Activated CD8-positive, alpha-beta memory T cell treated with anti-CD3 and anti-CD28 coated beads, Interleukin-2, amount 10 ng/mL, durations not matched to agents 7 days and 5 days (primary cell): ENCODE data around the gene ATF7IP2. TPM values are rescaled to one million over a fixed set of nuclear protein-coding genes. Genes with fewer than 3 reads are reported as not detected.
"Not testable (repeated sequence)": the region's sequence is repeated elsewhere in the genome, so short reads cannot be mapped to it uniquely, and the experiment has no call there.

ENCODE experiments used
- ATAC-seq: fragments of 150-1000 bp; cut with Tn5 transposase; one replicate; pipeline ENCODE4 v1.10.0; 2021; ENCODE audit warnings: moderate library complexity
- CTCF ChIA-PET: fragments of 350-600 bp; sonication (Branson Sonifier 250); formaldehyde crosslinking; loops from one replicate; lab custom pipeline; 2021; ENCODE audit warnings: antibody characterized with exemption; lab: Charles Lee
- DNase-seq: peaks from one replicate; pipeline ENCODE4 v3.0.0-alpha.2; 2020
- H3K27ac Mint-ChIP-seq: one replicate; pipeline ENCODE4 v1.8.0; 2021; ENCODE audit warnings: mild to moderate bottlenecking, mixed read lengths
- H3K27me3 Mint-ChIP-seq: one replicate; pipeline ENCODE4 v1.8.0; 2021; ENCODE audit warnings: mixed read lengths
- H3K36me3 Mint-ChIP-seq: one replicate; pipeline ENCODE4 v1.8.0; 2021; ENCODE audit warnings: mild to moderate bottlenecking, mixed read lengths
- H3K4me1 Mint-ChIP-seq: one replicate; pipeline ENCODE4 v1.8.0; 2021; ENCODE audit warnings: mixed read lengths
- H3K4me3 Mint-ChIP-seq: one replicate; pipeline ENCODE4 v1.8.0; 2021; ENCODE audit warnings: mild to moderate bottlenecking, moderate library complexity, mixed read lengths
- H3K9me3 Mint-ChIP-seq: one replicate; pipeline ENCODE4 v1.8.0; 2022; ENCODE audit warnings: low read depth, mixed read lengths
- total RNA-seq, 2 experiments: library from RNA; stranded (reverse); gene quantifications; one replicate each; pipeline ENCODE4 v1.2.3, GENCODE V29; 2021

Gene ATF7IP2
- total RNA-seq, 2 experiments from 2014 or later = 17.7 to 18.7 TPM

GRCh38 chr16:10362077-10362863 lies 23.6 kb upstream of the ATF7IP2 start:
- H3K4me3 Mint-ChIP-seq = no peak overlapping the region
- no peak for ATAC-seq
- H3K27ac Mint-ChIP-seq = no peak overlapping the region
- CTCF ChIA-PET = no interaction called here
- no peaks in the 10 kb centered on the region for H3K9me3 Mint-ChIP-seq
- no peaks in the 10 kb centered on the region for H3K27me3 Mint-ChIP-seq
- peaks cover 2% of the 10 kb centered on the region for H3K36me3 Mint-ChIP-seq
- H3K4me1 Mint-ChIP-seq = peaks cover 6% of the 10 kb centered on the region
- DNase-seq = no peak

- ATAC-seq, H3K27ac Mint-ChIP-seq, CTCF ChIA-PET, H3K4me1 Mint-ChIP-seq, DNase-seq, H3K27me3 Mint-ChIP-seq, H3K4me3 Mint-ChIP-seq, H3K36me3 Mint-ChIP-seq, H3K9me3 Mint-ChIP-seq: not testable (repeated sequence)
These were observed 23.0 kb upstream of the ATF7IP2 start for GRCh38 chr16:10362864-10363197.

- H3K27me3 Mint-ChIP-seq, H3K36me3 Mint-ChIP-seq, H3K4me1 Mint-ChIP-seq, ATAC-seq, CTCF ChIA-PET, H3K4me3 Mint-ChIP-seq, H3K9me3 Mint-ChIP-seq, DNase-seq, H3K27ac Mint-ChIP-seq: not testable (repeated sequence)
These were observed 19.2 kb upstream of the ATF7IP2 start for GRCh38 chr16:10366619-10367018.

GRCh38 chr16:10367616-10368188 lies 18.2 kb upstream of the ATF7IP2 start:
- no peak overlapping the region for H3K27ac Mint-ChIP-seq
- no peaks in the 10 kb centered on the region for H3K9me3 Mint-ChIP-seq
- no peak for ATAC-seq
- H3K27me3 Mint-ChIP-seq = no peaks in the 10 kb centered on the region
- CTCF ChIA-PET = no interaction called here
- no peak overlapping the region for H3K4me3 Mint-ChIP-seq
- no peaks in the 10 kb centered on the region for H3K36me3 Mint-ChIP-seq
- no peak for DNase-seq
- H3K4me1 Mint-ChIP-seq = no peaks in the 10 kb centered on the region

- CTCF ChIA-PET = no interaction called here
- DNase-seq (no peak), ATAC-seq (no peak)
- H3K27me3 Mint-ChIP-seq = no peaks in the 10 kb centered on the region
- no peaks in the 10 kb centered on the region for H3K36me3 Mint-ChIP-seq
- H3K27ac Mint-ChIP-seq = no peak overlapping the region
- H3K4me3 Mint-ChIP-seq = no peak overlapping the region
- no peaks in the 10 kb centered on the region for H3K9me3 Mint-ChIP-seq
- H3K4me1 Mint-ChIP-seq = no peaks in the 10 kb centered on the region
These were observed 16.8 kb upstream of the ATF7IP2 start for GRCh38 chr16:10368969-10369551.

GRCh38 chr16:10370096-10370726 lies 15.7 kb upstream of the ATF7IP2 start:
- ATAC-seq = no peak
- H3K27ac Mint-ChIP-seq = no peak overlapping the region
- DNase-seq = no peak
- no peaks in the 10 kb centered on the region for H3K36me3 Mint-ChIP-seq
- H3K4me1 Mint-ChIP-seq = no peaks in the 10 kb centered on the region
- CTCF ChIA-PET = no interaction called here
- H3K9me3 Mint-ChIP-seq = no peaks in the 10 kb centered on the region
- H3K27me3 Mint-ChIP-seq = no peaks in the 10 kb centered on the region
- H3K4me3 Mint-ChIP-seq = no peak overlapping the region

- Mint-ChIP-seq H3K4me1 (no peaks in the 10 kb centered on the region), H3K4me3 (no peak overlapping the region), H3K27me3 (no peaks in the 10 kb centered on the region), H3K27ac (no peak overlapping the region), H3K9me3 (no peaks in the 10 kb centered on the region), H3K36me3 (no peaks in the 10 kb centered on the region)
- ATAC-seq (no peak), DNase-seq (no peak)
- CTCF ChIA-PET = no interaction called here
These were observed 14.3 kb upstream of the ATF7IP2 start for GRCh38 chr16:10371592-10371991.

GRCh38 chr16:10373556-10373955 lies 12.3 kb upstream of the ATF7IP2 start:
- no peak overlapping the region for H3K27ac Mint-ChIP-seq
- ATAC-seq (no peak), DNase-seq (no peak)
- no peak overlapping the region for H3K4me3 Mint-ChIP-seq
- CTCF ChIA-PET = no interaction called here
- H3K9me3 Mint-ChIP-seq = no peaks in the 10 kb centered on the region
- no peaks in the 10 kb centered on the region for H3K27me3 Mint-ChIP-seq
- H3K4me1 Mint-ChIP-seq = no peaks in the 10 kb centered on the region
- H3K36me3 Mint-ChIP-seq = no peaks in the 10 kb centered on the region

GRCh38 chr16:10376229-10376628 lies 9.6 kb upstream of the ATF7IP2 start:
- H3K27me3 Mint-ChIP-seq = no peaks in the 10 kb centered on the region
- H3K9me3 Mint-ChIP-seq = no peaks in the 10 kb centered on the region
- H3K4me3 Mint-ChIP-seq = no peak overlapping the region
- no peak for ATAC-seq
- no peaks in the 10 kb centered on the region for H3K4me1 Mint-ChIP-seq
- no peak for DNase-seq
- CTCF ChIA-PET = no interaction called here
- H3K36me3 Mint-ChIP-seq = no peaks in the 10 kb centered on the region
- no peak overlapping the region for H3K27ac Mint-ChIP-seq

GRCh38 chr16:10383626-10384025 lies 2.2 kb upstream of the ATF7IP2 start:
- H3K4me3 Mint-ChIP-seq = no peak overlapping the region
- H3K27ac Mint-ChIP-seq = no peak overlapping the region
- H3K27me3 Mint-ChIP-seq = peaks cover 5% of the 10 kb centered on the region
- CTCF ChIA-PET = no interaction called here
- no peaks in the 10 kb centered on the region for H3K9me3 Mint-ChIP-seq
- H3K36me3 Mint-ChIP-seq = peaks cover 16% of the 10 kb centered on the region
- no peak for DNase-seq
- peaks cover 23% of the 10 kb centered on the region for H3K4me1 Mint-ChIP-seq
- no peak for ATAC-seq

- Mint-ChIP-seq H3K27me3 (peaks cover 5% of the 10 kb centered on the region), H3K36me3 (peaks cover 28% of the 10 kb centered on the region), H3K27ac (peak overlapping the region; percentile 89), H3K4me3 (peak overlapping the region; percentile 92), H3K9me3 (no peaks in the 10 kb centered on the region), H3K4me1 (peaks cover 35% of the 10 kb centered on the region)
- ATAC-seq (no peak), DNase-seq (no peak)
- CTCF ChIA-PET = no interaction called here
These were observed 748 bp downstream of the ATF7IP2 start for GRCh38 chr16:10386517-10387100.

- no peak for DNase-seq
- H3K27ac Mint-ChIP-seq = peak overlapping the region; percentile 89
- H3K4me1 Mint-ChIP-seq = peaks cover 34% of the 10 kb centered on the region
- no peaks in the 10 kb centered on the region for H3K9me3 Mint-ChIP-seq
- H3K27me3 Mint-ChIP-seq = peaks cover 5% of the 10 kb centered on the region
- peak overlapping the region; percentile 92 for H3K4me3 Mint-ChIP-seq
- CTCF ChIA-PET = no interaction called here
- peaks cover 28% of the 10 kb centered on the region for H3K36me3 Mint-ChIP-seq
- ATAC-seq = no peak
These were observed 1.3 kb downstream of the ATF7IP2 start for GRCh38 chr16:10387188-10387617.

- Mint-ChIP-seq H3K27me3 (peaks cover 5% of the 10 kb centered on the region), H3K27ac (no peak overlapping the region), H3K4me3 (no peak overlapping the region), H3K4me1 (peaks cover 28% of the 10 kb centered on the region), H3K9me3 (no peaks in the 10 kb centered on the region), H3K36me3 (peaks cover 29% of the 10 kb centered on the region)
- DNase-seq (no peak), ATAC-seq (no peak)
- CTCF ChIA-PET = interaction anchor here (0.6 to 0.7 kb wide), 2 partner anchors 69 to 1229 kb away, joined by 3 read pairs; no protein-coding TSS in a partner anchor
These were observed 3.1 kb downstream of the ATF7IP2 start for GRCh38 chr16:10388988-10389387.
